HepG2 (cell line): Measurements from ENCODE around the gene IRAK4. TPM values are rescaled to one million over a fixed set of nuclear protein-coding genes. Genes with fewer than 3 reads are reported as not detected.

Experiments used
- ATF6 ChIP-seq: sonication (generic); formaldehyde crosslinking; conservative IDR thresholded peaks from 2 replicates; pipeline ENCODE4 v1.4.0; 2020; ENCODE audit warnings: missing genetic modification reagents
- MAFK ChIP-seq, 2 experiments: IDR thresholded peaks in 1 of 2; conservative IDR thresholded peaks in 1 of 2; 2 replicates each; pipeline ENCODE4 v1.6.1; 2011; ENCODE audit warnings: improper control_type of control experiment in 2 of 2, low read length in 2 of 2
- PATZ1 ChIP-seq: sonication (generic); formaldehyde crosslinking; IDR thresholded peaks from 2 replicates; pipeline ENCODE4 v1.4.0; 2020; ENCODE audit warnings: missing genetic modification reagents
- PRDM10 ChIP-seq: sonication (generic); formaldehyde crosslinking; IDR thresholded peaks from 2 replicates; pipeline ENCODE4 v1.4.0; 2020; ENCODE audit warnings: low read depth, missing genetic modification reagents
- SIN3B ChIP-seq: fragments of 150-350 bp; IDR thresholded peaks from 2 replicates; pipeline ENCODE4 v1.6.1; 2014; ENCODE audit warnings: low read length
- SRF ChIP-seq: IDR thresholded peaks from 2 replicates; pipeline ENCODE4 v1.6.1; 2011; ENCODE audit warnings: mild to moderate bottlenecking, low read depth, low read length, moderate library complexity
- TBX2 ChIP-seq: sonication (generic); formaldehyde crosslinking; IDR thresholded peaks from 2 replicates; pipeline ENCODE4 v1.5.0; 2020; ENCODE audit warnings: missing genetic modification reagents, mild to moderate bottlenecking, borderline replicate concordance
- ZBTB25 ChIP-seq: IDR thresholded peaks from 2 replicates; pipeline ENCODE4 v1.6.1; 2018; ENCODE audit warnings: missing genetic modification reagents
- ZBTB7A ChIP-seq: sonication (generic); formaldehyde crosslinking; IDR thresholded peaks from 2 replicates; pipeline ENCODE4 v1.8.0; 2022; ENCODE audit warnings: mild to moderate bottlenecking, missing genetic modification reagents
- ZNF20 ChIP-seq: sonication (generic); formaldehyde crosslinking; IDR thresholded peaks from 2 replicates; pipeline ENCODE4 v1.4.0; 2020; ENCODE audit warnings: mild to moderate bottlenecking, moderate library complexity, missing genetic modification reagents
- ZNF232 ChIP-seq: sonication (generic); formaldehyde crosslinking; IDR thresholded peaks from 2 replicates; pipeline ENCODE4 v1.4.0; 2020; ENCODE audit warnings: missing genetic modification reagents, borderline replicate concordance
- ZNF296 ChIP-seq: sonication (generic); formaldehyde crosslinking; conservative IDR thresholded peaks from 2 replicates; pipeline ENCODE4 v1.5.0; 2020; ENCODE audit warnings: mild to moderate bottlenecking, missing genetic modification reagents
- ZNF576 ChIP-seq: sonication (generic); formaldehyde crosslinking; IDR thresholded peaks from 2 replicates; pipeline ENCODE4 v1.4.0; 2020; ENCODE audit warnings: mild to moderate bottlenecking, missing genetic modification reagents
- ZNF709 ChIP-seq: sonication (generic); formaldehyde crosslinking; IDR thresholded peaks from 2 replicates; pipeline ENCODE4 v1.5.0; 2020; ENCODE audit warnings: mild to moderate bottlenecking, missing genetic modification reagents
- ZNF710 ChIP-seq: sonication (generic); formaldehyde crosslinking; IDR thresholded peaks from 2 replicates; pipeline ENCODE4 v1.5.0; 2020; ENCODE audit warnings: mild to moderate bottlenecking, missing genetic modification reagents, borderline replicate concordance
- ZNF746 ChIP-seq: sonication (generic); formaldehyde crosslinking; IDR thresholded peaks from 2 replicates; pipeline ENCODE4 v1.8.0; 2022; ENCODE audit warnings: mild to moderate bottlenecking, missing genetic modification reagents
- ZSCAN31 ChIP-seq: sonication (generic); formaldehyde crosslinking; IDR thresholded peaks from 2 replicates; pipeline ENCODE4 v1.5.0; 2020; ENCODE audit warnings: low read depth, mild to moderate bottlenecking, missing genetic modification reagents
- polyA plus RNA-seq, 8 experiments: library from polyadenylated mRNA; depleted of rRNA in 3 of 8; stranded (reverse) in 7 of 8; unstranded in 1 of 8; fragments of >200 nt; fragmentation: Illumina TruSeq in 4 of 8; extraction: Trizol in 4 of 8; gene quantifications; 2 replicates each; pipeline versions ENCODE4 v1.2.1 to v1.2.3, GENCODE V29; 2011 to 2016; ENCODE audit warnings: low read depth in 4 of 8, missing spikeins in 1 of 8, mixed read lengths in 1 of 8; ENCODE audit not compliant: insufficient read depth in 1 of 8
- total RNA-seq, 5 experiments: library from RNA; depleted of rRNA; stranded (reverse); fragments of >200 nt; fragmentation: Illumina TruSeq; extraction: Trizol; gene quantifications; 2 replicates each; pipeline ENCODE4 v1.2.3, GENCODE V29; 2016; ENCODE audit warnings: low read depth in 1 of 5

The IRAK4 gene
- total and polyA plus RNA-seq, 2 of the 13 experiments (the other 11 are each of a cell fraction or from before 2014, with no cell fraction given): 6.6 to 7.1 TPM

GRCh38 chr12:43805860-43806736 is 47.3 kb downstream of the IRAK4 start, which contains the start of gene TWF1 (continued):
- TF ChIP-seq ZBTB25 (CRISPR knock-in tag) (no peak), ZNF576 (CRISPR knock-in tag) (no peak), ZNF709 (CRISPR knock-in tag) (peak; percentile 74; the same call in 1 of the 2 replicates), MAFK (conservative IDR thresholded peaks at IDR 0.05 in 1 of 2, IDR thresholded peaks at IDR 0.05 in 1 of 2; ENCODE audit: low read length in 2 of 2) (peak; percentile 58 to 62), ZNF746 (CRISPR knock-in tag) (no peak), PRDM10 (CRISPR knock-in tag) (peak; percentile 91), ZNF296 (no peak), SRF (no peak), ZNF232 (no peak), SIN3B (no peak), ZNF710 (CRISPR knock-in tag) (no peak), ZSCAN31 (CRISPR knock-in tag) (peak; percentile 87), TBX2 (CRISPR knock-in tag) (peak; percentile 66), ATF6 (CRISPR knock-in tag) (no peak), ZNF20 (CRISPR knock-in tag) (no peak), PATZ1 (CRISPR knock-in tag) (0 out of 2 replicates have a peak, but pooled peaks have one; percentile 10), ZBTB7A (CRISPR knock-in tag) (no peak)
